ENCODE data around the gene TMPRSS7.
A peak's percentile ranks its signal among the peaks of the same experiment; 100 is the strongest.
"Not testable (repeated sequence)": the region's sequence is repeated elsewhere in the genome, so short reads cannot be mapped to it uniquely, and the experiment has no call there.

TMPRSS7 gene

GRCh38 chr3:112013058-112013783, 21.3 kb upstream of the TMPRSS7 start:
- DNase-seq: no peak

- DNase-seq: no peak
Observed at GRCh38 chr3:112013784-112014143, 20.8 kb upstream of the TMPRSS7 start.

- DNase-seq: no peak
Observed at GRCh38 chr3:112017091-112017490, 17.4 kb upstream of the TMPRSS7 start.

DNA sequence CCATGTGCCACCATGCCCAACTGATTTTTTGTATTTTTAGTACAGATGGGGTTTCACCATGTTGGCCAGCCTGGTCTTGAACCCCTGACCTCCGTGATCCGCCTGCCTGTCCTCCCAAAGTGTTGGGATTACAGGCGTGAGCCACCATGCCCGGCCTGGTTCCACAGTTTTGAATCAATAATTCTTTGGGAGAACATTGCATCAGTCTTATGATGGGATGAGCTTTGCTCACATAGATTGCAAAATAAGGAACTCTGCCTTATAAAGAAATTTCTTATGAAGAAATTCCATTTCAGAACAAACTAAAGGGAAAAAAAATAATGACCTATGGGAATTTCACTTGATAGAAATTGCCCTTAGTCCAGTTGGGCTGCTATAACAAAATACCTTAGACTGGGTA, 15.8 kb upstream of the TMPRSS7 start:
- DNase-seq: no peak

DNA sequence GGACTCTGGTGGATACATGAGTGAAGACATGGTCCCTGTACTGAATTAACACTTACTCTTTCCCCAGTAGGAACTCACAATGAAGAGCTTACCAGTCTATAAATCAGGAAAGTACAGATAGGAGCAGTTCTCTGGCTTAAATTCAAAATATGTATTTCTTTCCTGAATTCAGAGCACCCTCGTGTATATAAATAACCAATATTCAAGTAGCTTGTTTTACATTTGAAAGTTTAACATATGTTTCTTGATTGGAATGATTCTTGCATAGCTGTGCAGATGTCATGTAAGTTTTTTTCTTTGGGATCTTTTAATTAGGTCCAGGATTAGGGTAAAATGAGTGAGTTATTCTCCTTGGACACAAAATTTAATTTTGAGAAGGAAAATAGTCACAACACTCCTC, 14.8 kb upstream of the TMPRSS7 start:
- no peak for DNase-seq

- no peak for DNase-seq
Observed at GRCh38 chr3:112020674-112021085, 13.9 kb upstream of the TMPRSS7 start.

DNA sequence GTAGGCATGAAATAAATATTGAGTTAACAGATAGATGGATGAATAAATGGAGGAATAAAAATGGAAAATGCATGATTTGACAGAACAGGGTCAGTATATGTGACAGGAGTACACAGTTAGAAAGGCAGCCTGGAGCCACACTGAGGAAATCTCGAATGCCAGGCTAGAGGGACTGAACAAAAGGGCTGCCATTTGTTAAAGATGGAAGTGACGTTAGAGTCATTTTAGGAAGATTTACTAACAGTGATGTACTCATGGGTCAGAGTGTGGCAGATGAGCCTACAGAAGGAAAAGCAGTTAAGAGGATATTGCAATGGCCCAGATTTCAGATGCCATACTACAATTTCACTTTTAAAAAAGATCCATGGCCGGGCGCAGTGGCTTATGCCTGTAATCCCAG, 7.4 kb upstream of the TMPRSS7 start:
- DNase-seq: no peak

- peak; percentile 73 to 80 for DNase-seq
Observed at GRCh38 chr3:112027826-112028225, 6.7 kb upstream of the TMPRSS7 start.

DNA sequence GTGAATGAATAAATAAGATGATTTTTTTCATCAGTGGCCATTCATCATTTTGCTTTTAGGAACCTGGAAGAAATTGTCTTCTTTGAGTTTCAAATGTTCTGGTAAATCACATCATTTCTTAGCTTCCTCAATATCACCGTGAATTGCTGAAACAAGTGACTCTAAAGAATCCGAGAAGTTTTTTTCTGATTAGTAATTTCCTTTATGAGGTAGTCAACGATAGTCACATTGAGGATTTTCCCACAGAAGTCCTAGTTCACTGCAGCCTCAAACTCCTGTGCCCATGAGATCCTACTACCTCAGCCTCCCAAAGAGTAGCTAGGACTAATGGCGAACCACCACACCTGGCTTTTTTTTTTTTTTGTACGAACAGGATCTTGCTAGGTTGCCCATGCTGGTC, 3.6 kb upstream of the TMPRSS7 start:
- no peak for DNase-seq

DNA sequence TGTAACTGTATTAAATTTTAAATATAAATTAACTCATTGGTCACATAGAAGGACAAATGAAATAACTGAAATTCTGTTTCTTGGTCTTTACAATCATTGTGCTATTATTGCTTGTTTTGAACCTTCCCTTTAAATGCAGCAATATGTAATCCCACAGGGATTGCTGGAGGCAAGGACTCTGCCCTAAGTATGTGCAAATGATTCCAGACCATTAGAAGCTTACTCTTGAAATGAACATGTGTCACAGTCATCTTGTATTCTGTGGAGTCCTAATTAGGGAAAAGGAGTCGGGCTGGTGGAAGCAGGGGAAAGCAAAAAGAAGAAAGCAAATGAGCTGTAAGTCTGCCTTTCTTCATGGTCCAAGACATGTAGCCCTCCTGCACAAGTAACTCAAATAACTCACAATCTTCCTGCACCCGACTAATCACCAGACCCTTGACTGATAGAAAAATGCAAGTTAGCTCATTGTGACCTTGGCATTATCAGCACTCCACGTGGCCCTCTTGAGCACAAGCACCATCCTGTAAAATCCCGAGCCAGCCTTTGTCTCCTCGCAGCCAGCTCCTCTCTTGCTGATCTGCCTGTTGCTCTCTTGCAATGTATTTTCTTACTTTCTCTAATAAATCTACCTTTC, 2.3 kb upstream of the TMPRSS7 start:
- peak; percentile 17 to 56 for DNase-seq

GRCh38 chr3:112035241-112035640, 705 bp downstream of the TMPRSS7 start:
- DNase-seq: no peak

DNA sequence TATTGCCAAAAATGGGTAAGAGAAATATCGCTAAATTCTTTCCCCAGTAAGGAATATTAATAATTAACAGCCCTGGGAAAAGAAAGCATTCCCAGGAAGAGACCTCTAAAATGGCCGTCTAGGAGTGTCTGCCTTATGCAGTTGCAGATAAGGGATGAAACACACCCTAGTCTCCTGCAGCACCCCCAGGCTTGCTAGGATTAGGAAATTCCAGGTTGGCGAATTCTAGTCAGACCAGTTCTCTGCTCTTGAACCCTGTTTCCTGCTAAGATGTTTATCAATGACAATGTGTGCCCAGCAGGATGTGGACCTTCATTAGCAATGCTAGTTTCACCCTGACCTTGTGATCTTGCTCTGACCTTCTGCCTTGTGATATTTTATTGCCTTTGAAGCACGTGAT, 2.7 kb downstream of the TMPRSS7 start:
- DNase-seq: not testable (repeated sequence)

DNA sequence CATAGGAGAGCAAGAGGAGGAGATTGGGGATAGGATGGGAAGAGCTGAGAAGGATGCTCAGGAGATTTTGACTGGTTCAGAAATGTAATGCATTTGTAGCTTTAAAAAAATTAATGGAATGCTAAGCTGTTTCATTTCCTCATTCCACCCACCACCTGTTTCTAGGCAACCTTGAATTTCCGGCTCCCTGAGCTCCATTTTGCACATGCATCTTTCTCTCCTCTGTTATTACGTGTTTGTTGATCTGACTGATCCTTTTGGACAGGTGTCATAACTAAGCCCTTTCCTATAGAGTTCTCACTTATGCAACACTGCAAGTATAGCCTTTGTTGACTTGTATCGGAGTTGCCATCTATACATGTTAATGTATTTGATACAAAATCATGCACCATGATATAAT, 4.3 kb downstream of the TMPRSS7 start:
- no peak for DNase-seq

DNA sequence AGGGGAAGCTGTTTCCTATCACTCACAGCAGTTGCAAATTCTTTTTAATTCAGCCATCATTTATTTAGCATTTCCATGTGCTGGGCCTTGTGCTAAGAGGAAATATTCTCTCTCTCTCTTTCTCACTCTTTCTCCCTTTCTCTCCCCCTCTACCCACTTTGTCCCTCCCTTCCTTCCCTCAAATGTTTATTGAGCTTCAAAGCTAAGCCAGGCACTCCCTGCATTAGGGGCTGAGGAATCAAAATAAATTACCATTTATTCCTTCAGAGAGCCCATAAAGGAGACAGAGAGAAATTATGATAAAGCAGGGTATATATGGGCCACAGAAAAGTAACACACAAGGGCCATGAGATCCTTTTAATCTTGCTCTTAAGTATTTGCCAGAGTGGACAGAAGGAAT, 6.8 kb downstream of the TMPRSS7 start:
- no peak for DNase-seq

- DNase-seq: peak; percentile 53 to 67
Observed at GRCh38 chr3:112042842-112043280, 8.3 kb downstream of the TMPRSS7 start.

- DNase-seq: peak; percentile 34 to 76
Observed at GRCh38 chr3:112043621-112044201, 9.2 kb downstream of the TMPRSS7 start.

GRCh38 chr3:112046599-112046998, 12.1 kb downstream of the TMPRSS7 start:
- no peak for DNase-seq

DNA sequence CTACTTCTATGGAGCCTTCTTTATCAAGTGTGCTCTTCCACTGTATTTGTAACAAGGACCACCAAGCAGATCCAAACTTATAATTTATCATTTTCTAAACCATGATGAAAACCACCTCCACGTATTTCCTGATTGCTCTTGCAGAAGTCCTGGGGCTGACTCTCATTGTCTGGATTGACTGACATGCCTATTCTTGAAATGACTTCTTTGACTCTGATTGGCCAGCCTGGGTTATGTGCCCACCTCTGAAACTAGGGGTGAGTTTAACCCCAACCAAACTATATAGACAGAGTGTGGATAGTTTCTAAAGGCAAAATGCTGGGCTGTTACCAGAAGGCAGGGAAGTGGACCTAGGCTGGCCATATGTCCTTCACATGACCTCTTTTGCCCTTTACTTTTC, 12.7 kb downstream of the TMPRSS7 start:
- no peak for DNase-seq

- no peak for DNase-seq
Observed at GRCh38 chr3:112048911-112049310, 14.4 kb downstream of the TMPRSS7 start.

DNA sequence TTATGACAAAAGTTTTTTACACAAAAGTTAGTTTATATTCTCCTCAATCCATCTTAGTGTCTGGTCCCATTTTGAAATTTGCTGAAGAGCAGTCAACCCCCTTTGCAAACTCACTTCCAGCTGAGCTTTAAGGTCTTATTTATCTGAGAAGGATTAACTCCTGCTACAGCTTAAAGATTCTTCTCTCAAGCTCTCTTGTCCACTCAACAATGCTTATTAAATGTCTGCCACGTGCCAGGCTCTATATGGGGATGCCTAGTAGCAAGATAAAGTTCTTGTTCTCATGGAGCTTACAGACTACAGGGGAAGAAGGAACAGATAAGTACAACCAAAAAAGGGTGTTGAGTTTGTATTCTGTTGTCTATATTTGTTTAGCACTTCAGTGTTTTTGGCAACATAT, 18.7 kb downstream of the TMPRSS7 start:
- DNase-seq: no peak

- no peak for DNase-seq
Observed at GRCh38 chr3:112056451-112056929, 22.0 kb downstream of the TMPRSS7 start.

GRCh38 chr3:112059497-112059896, 25.0 kb downstream of the TMPRSS7 start:
- no peak for DNase-seq

DNA sequence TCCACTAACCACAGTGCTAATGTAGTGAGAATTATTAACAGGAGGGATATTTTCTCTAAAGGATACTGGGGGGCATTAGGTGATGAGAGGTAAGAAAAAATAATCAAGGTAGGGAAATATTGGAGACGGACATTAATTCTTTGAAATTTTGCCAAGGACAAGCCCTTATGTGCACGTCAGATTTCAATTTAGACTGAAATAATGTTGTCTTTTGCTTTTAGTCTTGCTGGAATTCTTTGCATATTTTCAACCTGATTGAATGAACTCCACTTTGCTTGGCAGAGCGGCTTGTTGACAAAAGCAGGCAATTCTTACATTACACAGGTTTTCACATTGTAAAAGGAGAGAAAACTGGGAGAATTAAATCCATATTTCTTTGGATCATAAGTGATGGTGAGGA, 26.6 kb downstream of the TMPRSS7 start:
- DNase-seq: no peak

- DNase-seq: not testable (repeated sequence)
Observed at GRCh38 chr3:112072387-112073060, 38.0 kb downstream of the TMPRSS7 start.

All from NCI-H187 (cell line).